Esophagus muscularis mucosa (tissue), 4 donors: Measurements from ENCODE around the gene PARK7. TPM values are rescaled to one million over a fixed set of nuclear protein-coding genes. Genes with fewer than 3 reads are reported as not detected.
A peak's percentile ranks its signal among the peaks of the same experiment; 100 is the strongest.

ENCODE experiments used
- DNase-seq: peaks from one replicate; pipeline ENCODE4 v3.0.0-alpha.2; 2017; ENCODE audit errors: extremely low spot score
- H3K27ac ChIP-seq, 4 donors: fragments of 200-600 bp; sonication (generic); replicated peaks in 1 of 4; 1 replicate in 3 of 4; 2 replicates in 1 of 4; pipeline ENCODE4 v1.5.1; 2016 to 2019; ENCODE audit warnings: mild to moderate bottlenecking in 1 of 4
- H3K27me3 ChIP-seq, 4 donors: fragments of 200-600 bp; sonication (generic); one replicate each; pipeline versions ENCODE4 v1.5.1 to v1.6.0; 2016 to 2019
- H3K36me3 ChIP-seq, 4 donors: fragments of 200-600 bp; sonication (generic); one replicate each; pipeline ENCODE4 v1.5.1; 2016 to 2019
- H3K4me1 ChIP-seq, 4 donors: fragments of 200-600 bp; sonication (generic); one replicate each; pipeline ENCODE4 v1.5.1; 2016 to 2019
- H3K4me3 ChIP-seq, 4 donors: fragments of 200-600 bp; sonication (generic); 1 replicate in 2 of 4; 2 replicates in 2 of 4; pipeline ENCODE4 v1.5.1; 2016 to 2019; ENCODE audit warnings: mild to moderate bottlenecking in 4 of 4, moderate library complexity in 1 of 4
- H3K9me3 ChIP-seq, 4 donors: fragments of 200-600 bp; sonication (generic); 1 replicate in 3 of 4; 2 replicates in 1 of 4; pipeline ENCODE4 v1.5.1; 2016 to 2019
- EP300 ChIP-seq: sonication (generic); formaldehyde crosslinking; IDR thresholded peaks from one replicate; pipeline ENCODE4 v1.6.1; 2017; ENCODE audit warnings: antibody characterized with exemption
- POLR2A ChIP-seq: fragments of 450-650 bp; IDR thresholded peaks from one replicate; pipeline ENCODE4 v1.6.1; 2017; ENCODE audit warnings: antibody characterized with exemption, moderate library complexity, mild to moderate bottlenecking, low read depth
- POLR2AphosphoS5 ChIP-seq, 2 donors: sonication (generic); formaldehyde crosslinking; IDR thresholded peaks; one replicate each; pipeline ENCODE4 v1.6.1; 2017; ENCODE audit warnings: antibody characterized with exemption in 2 of 2
- WGBS: methylation state at CpG from one replicate; pipeline ENCODE4 v1.1.5; 2018; 5-methylcytosine and 5-hydroxymethylcytosine counted together
- intact Hi-C: fragments of 100-400 bp; cut with DNase I; formaldehyde crosslinking; loops from one replicate; pipeline ENCODE4 v1.15.1; 2023
- total RNA-seq, 4 donors: library from RNA; depleted of rRNA; stranded (reverse); fragments of >200 nt; gene quantifications; one replicate each; pipeline versions ENCODE4 v1.1.0 to v1.2.1, GENCODE V29; 2016
- TF ChIP-seq, protein P1 (sequence below), 3 experiments: fragments of 200-600 bp in 2 of 3; fragments of 450-650 bp in 1 of 3; sonication (generic) in 2 of 3; IDR thresholded peaks; one replicate each; pipeline ENCODE4 v1.5.1; 2017 to 2019; ENCODE audit warnings: antibody characterized with exemption in 3 of 3, mild to moderate bottlenecking in 2 of 3, moderate library complexity in 1 of 3

PARK7 gene
- total RNA-seq, 4 donors from 2014 or later = 201 to 229 (median 212) TPM

DNA sequence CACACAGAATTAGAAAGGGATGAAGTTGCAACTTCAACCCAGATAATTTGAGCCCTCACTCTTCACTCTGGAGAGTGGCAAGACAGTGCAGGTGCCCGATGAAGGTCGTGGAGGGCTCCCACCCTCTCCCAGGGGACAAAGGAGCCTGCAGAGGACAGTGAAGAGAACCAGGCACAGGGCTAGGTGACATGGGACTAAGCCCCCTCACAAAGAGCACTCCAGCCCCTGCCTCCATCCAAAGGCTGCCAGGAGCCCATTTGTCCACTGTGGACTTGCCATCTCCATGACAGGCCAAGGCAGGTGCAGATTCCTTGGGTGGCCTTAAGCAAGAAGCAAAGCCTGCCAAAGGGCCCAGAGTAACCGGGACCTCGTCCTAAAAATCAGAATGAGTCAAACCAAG lies 49.5 kb downstream of the PARK7 start:
- Histone ChIP-seq H3K27me3 (no peaks in the 10 kb centered on the region), H3K27ac (peak overlapping the region; percentile 45 to 89 (median 52)), H3K9me3 (no peaks in the 10 kb centered on the region), H3K4me3 (no peak overlapping the region), H3K36me3 (peaks cover 31 to 72% (median 59%) of the 10 kb centered on the region in 4 donors), H3K4me1 (peaks cover 25 to 93% (median 86%) of the 10 kb centered on the region in 4 donors)
- peak; percentile 49 to 67 for TF ChIP-seq POLR2AphosphoS5 (IDR thresholded peaks at IDR 0.05)
- no peak for TF ChIP-seq EP300
- WGBS = 81% methylated on average over 4 of the region's 4 CpGs
- no peak for DNase-seq
- intact Hi-C loops = no loop called here

DNA sequence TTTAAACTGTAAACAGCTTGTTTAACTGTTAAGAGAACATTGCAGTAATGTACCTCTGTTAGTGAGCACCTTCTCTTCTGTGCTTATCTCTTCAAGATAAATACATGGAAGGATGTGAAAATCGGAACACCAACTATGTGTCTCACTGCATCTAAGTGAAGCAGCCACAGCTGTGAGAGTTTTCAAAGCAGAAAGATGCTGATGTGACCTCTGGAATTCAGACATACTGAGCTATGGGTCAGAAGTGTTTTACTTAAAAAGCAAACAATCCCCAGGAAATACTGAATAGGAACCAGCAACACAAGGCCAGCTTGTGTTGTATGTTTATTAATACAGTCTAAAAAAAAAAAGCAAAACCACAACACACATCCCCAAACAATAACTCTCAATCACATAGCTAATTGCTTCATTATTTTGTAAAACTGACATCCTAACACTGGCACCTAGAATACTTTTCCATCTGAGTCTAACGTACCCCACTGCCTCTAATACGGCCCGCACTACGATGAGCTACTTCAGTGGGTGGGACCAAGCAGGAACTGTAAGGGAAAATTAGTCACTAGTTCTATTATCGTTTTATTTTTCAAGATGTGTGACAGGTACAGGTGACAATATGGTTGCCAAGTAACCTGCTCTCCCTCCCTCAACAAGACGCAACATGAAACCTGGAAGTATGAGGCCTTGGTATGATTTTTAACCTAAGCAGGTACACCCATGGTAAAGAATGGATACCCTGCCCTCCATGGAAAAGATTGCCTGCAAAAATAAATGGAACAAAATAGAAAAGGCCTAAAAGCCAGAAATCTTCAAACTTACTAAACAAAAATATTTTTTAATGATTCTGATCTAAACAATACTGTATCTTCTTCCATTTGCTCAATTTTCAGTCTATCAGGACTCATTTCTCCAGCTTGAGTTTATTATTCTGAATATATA lies 50.7 kb downstream of the PARK7 start:
- intact Hi-C loops = no loop called here
- no peak for TF ChIP-seq EP300
- TF ChIP-seq POLR2AphosphoS5 (IDR thresholded peaks at IDR 0.05) = peak; percentile 60 to 88
- TF ChIP-seq POLR2A = no peak
- WGBS = 81% methylated on average over 7 of the region's 7 CpGs
- no peaks in the 10 kb centered on the region for H3K9me3 ChIP-seq
- DNase-seq = no peak
- H3K36me3 ChIP-seq = peaks cover 31 to 72% (median 59%) of the 10 kb centered on the region in 4 donors
- no peak overlapping the region for H3K4me3 ChIP-seq
- no peaks in the 10 kb centered on the region for H3K27me3 ChIP-seq
- peaks cover 28 to 93% (median 86%) of the 10 kb centered on the region in 4 donors for H3K4me1 ChIP-seq
- peak overlapping the region in 2 of 4 donors; percentile 3 to 42 for H3K27ac ChIP-seq

DNA sequence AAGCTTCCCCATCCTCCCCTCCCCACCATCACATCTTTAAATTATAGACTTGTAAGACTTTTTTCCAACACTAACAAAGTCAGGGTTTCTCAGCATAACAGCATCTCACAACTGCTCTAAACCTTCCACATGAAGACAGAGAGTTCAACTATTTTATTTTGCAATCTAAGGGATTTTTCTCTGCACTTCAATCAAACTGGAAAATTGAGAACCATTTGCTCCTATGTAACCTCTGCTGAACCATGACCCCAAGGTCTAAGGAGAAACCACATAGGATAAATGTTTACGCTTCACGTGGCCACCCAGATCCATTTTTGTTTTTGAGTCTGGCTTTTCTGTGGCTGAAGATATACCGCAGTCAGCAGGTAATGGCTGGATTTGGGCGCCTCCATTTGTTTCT lies 51.4 kb downstream of the PARK7 start:
- peak overlapping the region in 3 of 4 donors; percentile 42 to 98 (median 96) for H3K27ac ChIP-seq
- no peak for DNase-seq
- no peak overlapping the region for H3K4me3 ChIP-seq
- no peaks in the 10 kb centered on the region for H3K9me3 ChIP-seq
- peaks cover 31 to 72% (median 59%) of the 10 kb centered on the region in 4 donors for H3K36me3 ChIP-seq
- no peak for TF ChIP-seq POLR2AphosphoS5 (IDR thresholded peaks at IDR 0.05)
- TF ChIP-seq, protein P1, sequence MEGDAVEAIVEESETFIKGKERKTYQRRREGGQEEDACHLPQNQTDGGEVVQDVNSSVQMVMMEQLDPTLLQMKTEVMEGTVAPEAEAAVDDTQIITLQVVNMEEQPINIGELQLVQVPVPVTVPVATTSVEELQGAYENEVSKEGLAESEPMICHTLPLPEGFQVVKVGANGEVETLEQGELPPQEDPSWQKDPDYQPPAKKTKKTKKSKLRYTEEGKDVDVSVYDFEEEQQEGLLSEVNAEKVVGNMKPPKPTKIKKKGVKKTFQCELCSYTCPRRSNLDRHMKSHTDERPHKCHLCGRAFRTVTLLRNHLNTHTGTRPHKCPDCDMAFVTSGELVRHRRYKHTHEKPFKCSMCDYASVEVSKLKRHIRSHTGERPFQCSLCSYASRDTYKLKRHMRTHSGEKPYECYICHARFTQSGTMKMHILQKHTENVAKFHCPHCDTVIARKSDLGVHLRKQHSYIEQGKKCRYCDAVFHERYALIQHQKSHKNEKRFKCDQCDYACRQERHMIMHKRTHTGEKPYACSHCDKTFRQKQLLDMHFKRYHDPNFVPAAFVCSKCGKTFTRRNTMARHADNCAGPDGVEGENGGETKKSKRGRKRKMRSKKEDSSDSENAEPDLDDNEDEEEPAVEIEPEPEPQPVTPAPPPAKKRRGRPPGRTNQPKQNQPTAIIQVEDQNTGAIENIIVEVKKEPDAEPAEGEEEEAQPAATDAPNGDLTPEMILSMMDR (IDR thresholded peaks at IDR 0.05) = no peak
- no peak for TF ChIP-seq POLR2A
- TF ChIP-seq EP300 = no peak
- intact Hi-C loops = no loop called here
- no peaks in the 10 kb centered on the region for H3K27me3 ChIP-seq
- H3K4me1 ChIP-seq = peaks cover 35 to 95% (median 89%) of the 10 kb centered on the region in 4 donors
- 96% methylated on average over 4 of the region's 4 CpGs for WGBS

DNA sequence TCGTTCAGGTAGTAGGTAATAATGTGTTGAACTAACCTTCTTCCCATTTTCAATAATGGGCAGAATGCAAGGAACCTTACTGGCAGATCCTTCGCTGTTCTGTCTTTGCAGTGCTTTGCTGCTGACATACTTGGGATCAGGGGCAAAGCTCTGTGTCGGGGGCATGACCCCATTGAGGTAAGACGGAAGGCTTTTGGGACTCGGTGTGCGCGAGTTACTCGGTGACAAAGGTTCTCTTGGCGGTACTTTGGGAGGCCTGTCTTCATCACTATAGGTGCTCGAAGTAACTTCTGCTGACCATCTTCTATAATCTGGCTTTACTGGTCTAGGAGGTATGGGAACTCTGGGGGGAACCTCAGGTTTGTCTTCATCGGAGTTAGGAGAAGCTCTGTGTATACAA lies 51.9 kb downstream of the PARK7 start:
- no peak for DNase-seq
- Histone ChIP-seq H3K4me3 (no peak overlapping the region), H3K27ac (peak overlapping the region in 3 of 4 donors; percentile 90 to 98 (median 96)), H3K4me1 (peaks cover 35 to 95% (median 90%) of the 10 kb centered on the region in 4 donors), H3K27me3 (no peaks in the 10 kb centered on the region), H3K36me3 (peaks cover 31 to 71% (median 59%) of the 10 kb centered on the region in 4 donors), H3K9me3 (no peaks in the 10 kb centered on the region)
- 85% methylated on average over 11 of the region's 11 CpGs for WGBS
- intact Hi-C loops = no loop called here
- peak; percentile 90 to 91 for TF ChIP-seq POLR2AphosphoS5 (IDR thresholded peaks at IDR 0.05)
- TF ChIP-seq, protein P1 (IDR thresholded peaks at IDR 0.05) = no peak

DNA sequence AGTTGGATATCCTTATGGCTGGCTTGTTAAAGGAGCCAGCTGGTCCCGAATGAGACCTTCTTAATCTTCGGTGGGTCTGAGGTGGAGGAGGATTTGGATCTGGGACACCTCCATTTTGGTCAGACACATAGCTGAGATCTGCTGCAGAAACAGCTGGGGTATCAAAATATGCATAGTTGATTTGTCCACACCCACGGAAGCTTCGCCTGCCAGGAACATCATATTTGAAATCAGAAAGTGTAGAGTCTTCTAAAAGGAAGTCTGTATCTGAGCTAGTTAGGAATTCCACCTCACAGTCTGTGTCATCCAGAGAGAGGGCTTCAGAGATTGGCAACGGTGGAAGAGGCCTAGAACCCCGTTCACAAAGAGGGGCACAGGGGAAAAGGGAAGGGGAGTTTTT lies 52.3 kb downstream of the PARK7 start:
- 59% methylated on average over 6 of the region's 6 CpGs for WGBS
- no peak for TF ChIP-seq POLR2AphosphoS5 (IDR thresholded peaks at IDR 0.05)
- TF ChIP-seq, protein P1 (IDR thresholded peaks at IDR 0.05) = no peak
- no peak for TF ChIP-seq POLR2A
- TF ChIP-seq EP300 = no peak
- intact Hi-C loops = no loop called here
- H3K27ac ChIP-seq = peak overlapping the region; percentile 90 to 98 (median 95)
- no peaks in the 10 kb centered on the region for H3K9me3 ChIP-seq
- no peak overlapping the region for H3K4me3 ChIP-seq
- no peaks in the 10 kb centered on the region for H3K27me3 ChIP-seq
- H3K4me1 ChIP-seq = peaks cover 35 to 95% (median 91%) of the 10 kb centered on the region in 4 donors
- no peak for DNase-seq
- H3K36me3 ChIP-seq = peaks cover 31 to 67% (median 57%) of the 10 kb centered on the region in 4 donors
